Measurements from ENCODE around the gene TRPM5. TPM values are rescaled to one million over a fixed set of nuclear protein-coding genes. Genes with fewer than 3 reads are reported as not detected.
A peak's percentile ranks its signal among the peaks of the same experiment; 100 is the strongest.

Gene TRPM5
- total and polyA plus RNA-seq, 2 of the 8 experiments (the other 6 are each of a cell fraction or from before 2014, with no cell fraction given): 0.02 TPM; not detected in 1

DNA sequence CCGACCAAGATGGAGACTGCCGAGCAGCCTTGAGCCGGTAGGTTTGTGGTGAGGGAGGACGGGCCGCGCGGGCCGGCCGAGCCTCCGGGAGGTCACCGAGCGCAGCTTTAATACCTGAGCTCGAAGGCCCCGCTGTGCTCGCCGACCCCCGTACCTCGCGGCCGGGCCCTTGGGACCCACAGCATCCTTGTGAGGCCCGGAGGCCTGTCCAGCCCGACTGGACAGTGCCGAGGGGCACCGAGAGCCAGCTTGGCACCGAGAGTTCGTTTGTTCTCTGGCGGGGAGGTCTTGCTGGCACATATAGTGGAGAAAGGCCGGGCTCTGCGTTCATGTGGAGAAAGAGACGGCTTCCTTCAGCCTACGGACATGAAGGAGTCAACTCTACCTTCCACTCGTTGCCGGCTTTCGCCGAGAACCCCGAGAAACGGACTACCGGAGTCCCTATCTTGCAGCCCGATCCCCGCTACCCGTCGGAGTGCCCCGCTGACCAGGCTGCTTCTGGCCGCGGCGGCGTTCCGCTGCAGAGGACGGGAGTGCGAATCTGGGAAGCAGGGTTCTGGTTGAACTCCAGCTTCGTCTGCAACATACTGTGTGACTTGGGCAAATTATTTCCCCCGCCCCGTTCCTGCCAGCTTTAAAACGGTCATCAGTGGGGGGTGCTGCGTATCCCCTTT, 43.4 kb downstream of the TRPM5 start:
- Histone ChIP-seq H4K5ac (ENCODE audit: insufficient read length, low read depth, low read length) (peak overlapping the region; percentile 56), H2BK120ac (replicated peaks; ENCODE audit: low read depth, low read length) (no peak overlapping the region), H3K4ac (replicated peaks; ENCODE audit: insufficient read length, low read depth, low read length) (peak overlapping the region; percentile 32), H2AFZ (ENCODE audit: low read length) (no peak overlapping the region), H3K23me2 (ENCODE audit: low read depth, low read length) (peaks cover 12% of the 10 kb centered on the region), H3K79me1 (ENCODE audit: low read depth, low read length) (no peaks in the 10 kb centered on the region; the same call in 1 of the 2 replicates), H2AK5ac (ENCODE audit: low read depth, low read length) (0 out of 2 replicates have a peak overlapping the region, but pooled peaks have one; percentile 49), H2BK5ac (ENCODE audit: low read depth, low read length) (peak overlapping the region; percentile 71), H3K36me3 (ENCODE audit: control insufficient read depth in 2 of 4, insufficient read depth in 4 of 4, low read length in 3 of 4) (peaks cover 2 to 26% (median 10%) of the 10 kb centered on the region in 4 experiments; a peak in 4 of 8 replicates), H3K9me3 (ENCODE audit: insufficient read depth in 2 of 2, low read depth in 1 of 2, low read length in 1 of 2) (no peaks in the 10 kb centered on the region), H3K14ac (ENCODE audit: insufficient read length) (no peak overlapping the region), H3K79me2 (ENCODE audit: control insufficient read depth in 1 of 2, insufficient read depth in 2 of 2, low read length in 2 of 2) (peaks cover 0 to 14% of the 10 kb centered on the region in 2 experiments; a peak in 3 of 4 replicates), H3K27ac (ENCODE audit: low read depth, low read length) (peak overlapping the region; percentile 78), H3K23ac (ENCODE audit: insufficient read length) (no peak overlapping the region), H2BK20ac (ENCODE audit: low read length) (no peak overlapping the region), H2BK15ac (ENCODE audit: low read length) (no peak overlapping the region), H3K9ac (replicated peaks in 1 of 4; ENCODE audit: extremely low read depth in 1 of 4, low read depth in 3 of 4, low read length in 3 of 4) (peak overlapping the region; percentile 85 to 93 (median 91)), H2BK12ac (ENCODE audit: low read depth, low read length) (no peak overlapping the region), H3K4me2 (ENCODE audit: insufficient read depth in 1 of 2, low read depth in 2 of 2, low read length in 2 of 2) (peak overlapping the region; percentile 81), H3K4me1 (replicated peaks in 1 of 4; ENCODE audit: control insufficient read depth in 3 of 4, insufficient read depth in 4 of 4, low read length in 3 of 4) (peaks cover 0 to 17% (median 6%) of the 10 kb centered on the region in 4 experiments; a peak in 5 of 7 replicates), H4K20me1 (replicated peaks in 1 of 2; ENCODE audit: control insufficient read depth in 1 of 2, insufficient read depth in 2 of 2, low read length in 2 of 2) (peaks cover 5 to 6% of the 10 kb centered on the region in 2 experiments), H3K18ac (ENCODE audit: extremely low read depth, low read length) (peak overlapping the region; percentile 48), H3K56ac (replicated peaks; ENCODE audit: insufficient read length, low read depth, low read length) (peak overlapping the region; percentile 28), H3K4me3 (ENCODE audit: extremely low read depth in 1 of 4, insufficient read depth in 2 of 4, low read depth in 3 of 4, low read length in 4 of 4) (peak overlapping the region; percentile 86 to 98 (median 97)), H4K91ac (replicated peaks; ENCODE audit: insufficient read length, low read length) (peak overlapping the region; percentile 82), H3K27me3 (replicated peaks in 1 of 4; ENCODE audit: control insufficient read depth in 3 of 4, extremely low read depth in 1 of 4, insufficient read depth in 3 of 4, low read length in 3 of 4) (no peaks in the 10 kb centered on the region), H4K8ac (ENCODE audit: extremely low read depth, insufficient read depth, low read length) (peak overlapping the region; percentile 87)
- ChIA-PET CTCF (ENCODE audit: partially characterized antibody) (interaction anchor here (0.7 to 14.1 kb wide), 19 partner anchors 9 to 209 kb away, joined by 3 to 196 read pairs (median 5); no protein-coding TSS in a partner anchor), POLR2A (ENCODE audit: partially characterized antibody) (interaction anchor here (0.7 to 5.0 kb wide), 14 partner anchors 9 to 491 kb away, joined by 3 to 42 read pairs (median 4); partner anchors contain the start of gene CD81)
- WGBS, 2 experiments (ENCODE audit: extremely low coverage in 1 of 2, insufficient coverage in 1 of 2, insufficient read length in 1 of 2, insufficient replicate concordance in 2 of 2, low coverage in 1 of 2, low lambda C conversion rate in 2 of 2, missing lambda C conversion rate in 1 of 2): 3% methylated on average over 42 of the region's 55 CpGs; no CpG with 5 or more reads in 1 of the 2 experiments
- no peak for DNase-seq (ENCODE audit: low read depth in 1 of 2, low spot score in 2 of 2)
- no peak for FAIRE-seq
- TF ChIP-seq TAF1 (IDR thresholded peaks at IDR 0.05; ENCODE audit: low read depth, low read length) (peak; percentile 67), BRCA1 (IDR thresholded peaks at IDR 0.05; ENCODE audit: low read depth, low read length) (no peak), RBBP5 (IDR thresholded peaks at IDR 0.05; ENCODE audit: borderline replicate concordance, low read depth, low read length) (no peak), SIN3A (conservative IDR thresholded peaks at IDR 0.05 in 1 of 2, IDR thresholded peaks at IDR 0.05 in 1 of 2; ENCODE audit: low read depth in 1 of 2, low read length in 2 of 2) (no peak), POU5F1 (IDR thresholded peaks at IDR 0.05; ENCODE audit: low read depth, low read length) (no peak), HDAC6 (IDR thresholded peaks at IDR 0.05; ENCODE audit: low read depth, low read length) (no peak), MAFK (IDR thresholded peaks at IDR 0.05; ENCODE audit: low read depth, low read length) (no peak), SP4 (IDR thresholded peaks at IDR 0.05; ENCODE audit: low read length) (no peak), KDM4A (IDR thresholded peaks at IDR 0.05; ENCODE audit: low read depth, low read length, severe bottlenecking) (peak; percentile 33), CEBPB (IDR thresholded peaks at IDR 0.05; ENCODE audit: low read depth, low read length) (no peak), GABPA (IDR thresholded peaks at IDR 0.05; ENCODE audit: borderline replicate concordance, insufficient read depth, low read length) (no peak)
- TF ChIP-seq, protein P1, sequence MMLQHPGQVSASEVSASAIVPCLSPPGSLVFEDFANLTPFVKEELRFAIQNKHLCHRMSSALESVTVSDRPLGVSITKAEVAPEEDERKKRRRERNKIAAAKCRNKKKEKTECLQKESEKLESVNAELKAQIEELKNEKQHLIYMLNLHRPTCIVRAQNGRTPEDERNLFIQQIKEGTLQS (IDR thresholded peaks at IDR 0.05; ENCODE audit: insufficient read depth, low read depth, low read length): no peak

All from H1 (cell line).